Esophagus muscularis mucosa (tissue), 4 donors: ENCODE measurements around the gene PSMA4. TPM values are rescaled to one million over a fixed set of nuclear protein-coding genes. Genes with fewer than 3 reads are reported as not detected.

Experiments used
- DNase-seq: peaks from one replicate; pipeline ENCODE4 v3.0.0-alpha.2; 2017; ENCODE audit errors: extremely low spot score
- H3K27ac ChIP-seq, 4 donors: fragments of 200-600 bp; sonication (generic); replicated peaks in 1 of 4; 1 replicate in 3 of 4; 2 replicates in 1 of 4; pipeline ENCODE4 v1.5.1; 2016 to 2019; ENCODE audit warnings: mild to moderate bottlenecking in 1 of 4
- H3K27me3 ChIP-seq, 4 donors: fragments of 200-600 bp; sonication (generic); one replicate each; pipeline versions ENCODE4 v1.5.1 to v1.6.0; 2016 to 2019
- H3K36me3 ChIP-seq, 4 donors: fragments of 200-600 bp; sonication (generic); one replicate each; pipeline ENCODE4 v1.5.1; 2016 to 2019
- H3K4me1 ChIP-seq, 4 donors: fragments of 200-600 bp; sonication (generic); one replicate each; pipeline ENCODE4 v1.5.1; 2016 to 2019
- H3K4me3 ChIP-seq, 4 donors: fragments of 200-600 bp; sonication (generic); 1 replicate in 2 of 4; 2 replicates in 2 of 4; pipeline ENCODE4 v1.5.1; 2016 to 2019; ENCODE audit warnings: mild to moderate bottlenecking in 4 of 4, moderate library complexity in 1 of 4
- H3K9me3 ChIP-seq, 4 donors: fragments of 200-600 bp; sonication (generic); 1 replicate in 3 of 4; 2 replicates in 1 of 4; pipeline ENCODE4 v1.5.1; 2016 to 2019
- EP300 ChIP-seq: sonication (generic); formaldehyde crosslinking; IDR thresholded peaks from one replicate; pipeline ENCODE4 v1.6.1; 2017; ENCODE audit warnings: antibody characterized with exemption
- POLR2A ChIP-seq: fragments of 450-650 bp; IDR thresholded peaks from one replicate; pipeline ENCODE4 v1.6.1; 2017; ENCODE audit warnings: antibody characterized with exemption, moderate library complexity, mild to moderate bottlenecking, low read depth
- POLR2AphosphoS5 ChIP-seq, 2 donors: sonication (generic); formaldehyde crosslinking; IDR thresholded peaks; one replicate each; pipeline ENCODE4 v1.6.1; 2017; ENCODE audit warnings: antibody characterized with exemption in 2 of 2
- WGBS: methylation state at CpG from one replicate; pipeline ENCODE4 v1.1.5; 2018; 5-methylcytosine and 5-hydroxymethylcytosine counted together
- intact Hi-C: fragments of 100-400 bp; cut with DNase I; formaldehyde crosslinking; loops from one replicate; pipeline ENCODE4 v1.15.1; 2023
- small RNA-seq, 3 donors: library from RNA; depleted of rRNA; stranded (forward); fragments of <200 nt; gene quantifications; one replicate each; pipeline ENCODE3, GENCODE V24; 2016
- total RNA-seq, 4 donors: library from RNA; depleted of rRNA; stranded (reverse); fragments of >200 nt; gene quantifications; one replicate each; pipeline versions ENCODE4 v1.1.0 to v1.2.1, GENCODE V29; 2016
- TF ChIP-seq, protein P1 (sequence below), 3 experiments: fragments of 200-600 bp in 2 of 3; fragments of 450-650 bp in 1 of 3; sonication (generic) in 2 of 3; IDR thresholded peaks; one replicate each; pipeline ENCODE4 v1.5.1; 2017 to 2019; ENCODE audit warnings: antibody characterized with exemption in 3 of 3, mild to moderate bottlenecking in 2 of 3, moderate library complexity in 1 of 3

PSMA4 gene
- total RNA-seq, 4 donors from 2014 or later: 103 to 135 (median 117) TPM

- TF ChIP-seq, protein P1, sequence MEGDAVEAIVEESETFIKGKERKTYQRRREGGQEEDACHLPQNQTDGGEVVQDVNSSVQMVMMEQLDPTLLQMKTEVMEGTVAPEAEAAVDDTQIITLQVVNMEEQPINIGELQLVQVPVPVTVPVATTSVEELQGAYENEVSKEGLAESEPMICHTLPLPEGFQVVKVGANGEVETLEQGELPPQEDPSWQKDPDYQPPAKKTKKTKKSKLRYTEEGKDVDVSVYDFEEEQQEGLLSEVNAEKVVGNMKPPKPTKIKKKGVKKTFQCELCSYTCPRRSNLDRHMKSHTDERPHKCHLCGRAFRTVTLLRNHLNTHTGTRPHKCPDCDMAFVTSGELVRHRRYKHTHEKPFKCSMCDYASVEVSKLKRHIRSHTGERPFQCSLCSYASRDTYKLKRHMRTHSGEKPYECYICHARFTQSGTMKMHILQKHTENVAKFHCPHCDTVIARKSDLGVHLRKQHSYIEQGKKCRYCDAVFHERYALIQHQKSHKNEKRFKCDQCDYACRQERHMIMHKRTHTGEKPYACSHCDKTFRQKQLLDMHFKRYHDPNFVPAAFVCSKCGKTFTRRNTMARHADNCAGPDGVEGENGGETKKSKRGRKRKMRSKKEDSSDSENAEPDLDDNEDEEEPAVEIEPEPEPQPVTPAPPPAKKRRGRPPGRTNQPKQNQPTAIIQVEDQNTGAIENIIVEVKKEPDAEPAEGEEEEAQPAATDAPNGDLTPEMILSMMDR (IDR thresholded peaks at IDR 0.05): no peak
- TF ChIP-seq EP300: no peak
- TF ChIP-seq POLR2A: no peak
- TF ChIP-seq POLR2AphosphoS5 (IDR thresholded peaks at IDR 0.05): no peak
- Histone ChIP-seq H3K27me3 (no peaks in the 10 kb centered on the region), H3K4me3 (no peak overlapping the region), H3K9me3 (no peaks in the 10 kb centered on the region), H3K4me1 (no peaks in the 10 kb centered on the region), H3K36me3 (no peaks in the 10 kb centered on the region), H3K27ac (no peak overlapping the region)
- no peak for DNase-seq
- WGBS: 100% methylated on average over 1 of the region's 1 CpG
- intact Hi-C loops: no loop called here
These were observed 57.3 kb downstream of the PSMA4 start for GRCh38 chr15:78597583-78597982.

DNA sequence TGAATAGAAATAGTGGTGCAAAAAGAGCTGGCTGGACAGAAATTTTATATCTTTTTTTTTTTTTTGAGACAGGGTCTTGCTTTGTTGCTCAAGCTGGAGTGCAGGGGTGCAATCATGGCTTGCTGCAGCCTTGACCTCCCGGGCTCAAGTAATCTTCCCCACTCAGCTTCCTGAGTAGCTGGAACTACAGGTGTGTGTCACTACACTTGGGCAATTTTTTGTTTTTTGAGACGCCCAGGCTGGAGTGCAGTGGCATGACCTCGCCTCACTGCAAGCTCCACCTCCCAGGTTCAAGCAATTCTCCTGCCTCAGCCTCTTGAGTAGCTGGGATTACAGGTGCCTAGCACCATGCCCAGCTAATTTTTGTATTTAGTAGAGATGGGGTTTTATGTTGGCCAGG, 58.1 kb downstream of the PSMA4 start:
- H3K36me3 ChIP-seq: no peaks in the 10 kb centered on the region
- no peaks in the 10 kb centered on the region for H3K9me3 ChIP-seq
- DNase-seq: no peak
- no peak overlapping the region for H3K4me3 ChIP-seq
- TF ChIP-seq POLR2A (no peak), EP300 (no peak), POLR2AphosphoS5 (IDR thresholded peaks at IDR 0.05) (no peak)
- TF ChIP-seq, protein P1 (IDR thresholded peaks at IDR 0.05): no peak
- intact Hi-C loops: no loop called here
- no peak overlapping the region for H3K27ac ChIP-seq
- WGBS: 83% methylated on average over 3 of the region's 3 CpGs
- no peaks in the 10 kb centered on the region for H3K4me1 ChIP-seq
- H3K27me3 ChIP-seq: peaks cover 0 to 1% (median 0%) of the 10 kb centered on the region in 4 donors

DNA sequence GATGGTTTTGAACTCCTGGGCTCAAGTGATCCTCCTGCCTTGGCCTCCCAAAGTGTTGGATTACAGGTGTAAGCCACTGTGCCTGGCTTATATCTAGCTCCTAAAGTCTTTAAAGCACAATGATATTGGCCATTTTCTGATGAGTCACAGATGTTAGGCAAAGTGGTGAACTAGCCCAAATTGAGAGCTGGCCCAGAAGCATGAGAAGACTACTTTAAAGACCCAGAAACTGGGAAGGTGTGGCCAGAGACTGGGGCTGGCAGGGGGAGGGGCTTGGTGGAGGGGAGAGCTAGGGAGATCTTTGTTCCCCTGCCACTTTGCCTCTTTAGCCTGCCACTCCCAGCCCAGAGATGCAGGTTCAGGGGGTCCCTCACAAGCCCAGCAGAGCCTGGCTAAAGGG, 58.9 kb downstream of the PSMA4 start:
- Histone ChIP-seq H3K9me3 (no peaks in the 10 kb centered on the region), H3K4me1 (no peaks in the 10 kb centered on the region), H3K36me3 (no peaks in the 10 kb centered on the region), H3K4me3 (no peak overlapping the region), H3K27me3 (peaks cover 0 to 9% (median 0%) of the 10 kb centered on the region in 4 donors), H3K27ac (no peak overlapping the region)
- DNase-seq: no peak
- TF ChIP-seq POLR2AphosphoS5 (IDR thresholded peaks at IDR 0.05): no peak
- no peak for TF ChIP-seq POLR2A
- TF ChIP-seq EP300: no peak
- TF ChIP-seq, protein P1 (IDR thresholded peaks at IDR 0.05): no peak
- intact Hi-C loops: no loop called here

Small RNAs within 50 kb of the gene (small RNA-seq; reads per million reads assigned to genes)
- 0 reads per million in 3 donors for gene AC067863.2

Other genes with a start within 250 kb of the PSMA4 start
- gene SKIC8, start 240.8 kb upstream of the PSMA4 start, total RNA-seq: 10 to 100 TPM; 34.7 to 52.7 (median 42.7) TPM
- gene CRABP1, start 200.1 kb upstream of the PSMA4 start, total RNA-seq: not detected
- gene IREB2, start 102.2 kb upstream of the PSMA4 start, total RNA-seq: 10 to 100 TPM; 17.5 to 23.7 (median 19.4) TPM
- 1 to 10 TPM; 5.8 to 8.6 (median 7.6) TPM for gene HYKK, start 32.9 kb upstream of the PSMA4 start, total RNA-seq
- 1 to 10 TPM in 1 of 4 donors, under 1 TPM in 3; 0.80 to 1.2 (median 0.98) TPM for gene CHRNA5, start 25.1 kb downstream of the PSMA4 start, total RNA-seq
- 1 to 10 TPM; 1.9 to 3.5 (median 3.1) TPM for gene CHRNA3, start 80.6 kb downstream of the PSMA4 start, total RNA-seq
- gene CHRNB4, start 100.8 kb downstream of the PSMA4 start, total RNA-seq: under 1 TPM in 3 of 4 donors, not detected in 1; 0.26 to 0.50 (median 0.34) TPM